ENCODE results near the gene MEFV.

- TF ChIP-seq POLR2A (IDR thresholded peaks at IDR 0.05; ENCODE audit: low read depth, low read length) (no peak), MAFK (IDR thresholded peaks at IDR 0.05; ENCODE audit: low read depth, low read length) (no peak), MXI1 (IDR thresholded peaks at IDR 0.05; ENCODE audit: borderline replicate concordance, low read depth, low read length) (no peak), SMC3 (IDR thresholded peaks at IDR 0.05; ENCODE audit: low read depth, low read length) (no peak), RAD21 (IDR thresholded peaks at IDR 0.05; ENCODE audit: low read length) (no peak), MAZ (IDR thresholded peaks at IDR 0.05; ENCODE audit: borderline replicate concordance, low read depth, low read length) (no peak), BHLHE40 (IDR thresholded peaks at IDR 0.05; ENCODE audit: low read depth, low read length) (no peak), ELK1 (IDR thresholded peaks at IDR 0.05; ENCODE audit: borderline replicate concordance, low read depth, low read length) (no peak), USF2 (IDR thresholded peaks at IDR 0.05; ENCODE audit: low read depth, low read length) (no peak), FOS (IDR thresholded peaks at IDR 0.05; ENCODE audit: low read depth, low read length) (no peak), CEBPB (IDR thresholded peaks at IDR 0.05; ENCODE audit: low read depth, low read length) (no peak)
- TF ChIP-seq, protein P1, sequence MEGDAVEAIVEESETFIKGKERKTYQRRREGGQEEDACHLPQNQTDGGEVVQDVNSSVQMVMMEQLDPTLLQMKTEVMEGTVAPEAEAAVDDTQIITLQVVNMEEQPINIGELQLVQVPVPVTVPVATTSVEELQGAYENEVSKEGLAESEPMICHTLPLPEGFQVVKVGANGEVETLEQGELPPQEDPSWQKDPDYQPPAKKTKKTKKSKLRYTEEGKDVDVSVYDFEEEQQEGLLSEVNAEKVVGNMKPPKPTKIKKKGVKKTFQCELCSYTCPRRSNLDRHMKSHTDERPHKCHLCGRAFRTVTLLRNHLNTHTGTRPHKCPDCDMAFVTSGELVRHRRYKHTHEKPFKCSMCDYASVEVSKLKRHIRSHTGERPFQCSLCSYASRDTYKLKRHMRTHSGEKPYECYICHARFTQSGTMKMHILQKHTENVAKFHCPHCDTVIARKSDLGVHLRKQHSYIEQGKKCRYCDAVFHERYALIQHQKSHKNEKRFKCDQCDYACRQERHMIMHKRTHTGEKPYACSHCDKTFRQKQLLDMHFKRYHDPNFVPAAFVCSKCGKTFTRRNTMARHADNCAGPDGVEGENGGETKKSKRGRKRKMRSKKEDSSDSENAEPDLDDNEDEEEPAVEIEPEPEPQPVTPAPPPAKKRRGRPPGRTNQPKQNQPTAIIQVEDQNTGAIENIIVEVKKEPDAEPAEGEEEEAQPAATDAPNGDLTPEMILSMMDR (conservative IDR thresholded peaks at IDR 0.05; ENCODE audit: low read depth, low read length): no peak
Measured at GRCh38 chr16:3223913-3224515, 32.4 kb downstream of the MEFV start.

Measured in IMR-90 (cell line).